IMR-90 (cell line): ENCODE results near the gene NLGN2. TPM values are rescaled to one million over a fixed set of nuclear protein-coding genes. Genes with fewer than 3 reads are reported as not detected.

Experiments
- ATAC-seq: fragments of 200-7000 bp; cut with Tn5 transposase; 2 replicates; pipeline ENCODE4 v1.9.1; 2020; ENCODE audit warnings: low read depth, mild to moderate bottlenecking, moderate library complexity
- BruUV-seq: library from RNA; stranded (reverse); fragments of 400-500 nt; replicated peaks from 2 replicates; lab custom pipeline; 2021; lab: Mats Ljungman, UMichigan
- CTCF ChIA-PET: fragments of 300-600 bp; formaldehyde crosslinking; extraction: SDS; loops from one replicate; lab custom pipeline; 2021; ENCODE audit warnings: antibody characterized with exemption; lab: Yijun Ruan, JAX
- POLR2A ChIA-PET: fragments of 300-600 bp; sonication (Branson Sonifier 250); formaldehyde crosslinking; loops from one replicate; lab custom pipeline; 2022; ENCODE audit warnings: antibody characterized with exemption; ENCODE audit not compliant: unreplicated experiment; lab: Charles Lee
- DNase-seq: peaks from one replicate; pipeline ENCODE4 v3.0.0; 2013
- H2AFZ ChIP-seq: replicated peaks from 2 replicates; pipeline ENCODE3; 2013; ENCODE audit warnings: low read length, mild to moderate bottlenecking; ENCODE audit not compliant: poor library complexity
- H2AK5ac ChIP-seq: 2 replicates; pipeline ENCODE4 v1.6.1; 2013; ENCODE audit warnings: low read depth, low read length, inconsistent platforms
- H2AK9ac ChIP-seq: replicated peaks from 2 replicates; pipeline ENCODE3; 2013; ENCODE audit warnings: mild to moderate bottlenecking, low read depth, low read length, moderate library complexity; ENCODE audit not compliant: poor library complexity
- H2BK120ac ChIP-seq: 2 replicates; pipeline ENCODE4 v1.6.1; 2013; ENCODE audit warnings: low read depth, low read length, inconsistent platforms
- H2BK15ac ChIP-seq: 3 replicates; pipeline ENCODE4 v1.6.1; 2013; ENCODE audit warnings: low read depth, low read length, inconsistent platforms
- H2BK20ac ChIP-seq: 2 replicates; pipeline ENCODE4 v1.6.1; 2013; ENCODE audit warnings: low read depth, mild to moderate bottlenecking, inconsistent platforms, low read length, moderate library complexity
- H2BK5ac ChIP-seq: 2 replicates; pipeline ENCODE4 v1.6.1; 2013; ENCODE audit warnings: mild to moderate bottlenecking, low read depth, low read length, inconsistent platforms; ENCODE audit not compliant: poor library complexity, severe bottlenecking
- H3K14ac ChIP-seq: replicated peaks from 2 replicates; pipeline ENCODE4 v1.6.1; 2013; ENCODE audit warnings: low read depth, low read length, inconsistent platforms
- H3K18ac ChIP-seq: 2 replicates; pipeline ENCODE4 v1.6.1; 2013; ENCODE audit warnings: low read depth, low read length, control low read depth
- H3K23ac ChIP-seq: 2 replicates; pipeline ENCODE4 v1.6.1; 2013; ENCODE audit warnings: low read depth, low read length, inconsistent platforms
- H3K27ac ChIP-seq: 2 replicates; pipeline ENCODE4 v1.5.1; 2013; ENCODE audit warnings: mild to moderate bottlenecking, control low read depth, low read length; ENCODE audit not compliant: insufficient read depth
- H3K27me3 ChIP-seq: 2 replicates; pipeline ENCODE4 v1.6.1; 2013; ENCODE audit warnings: low read length; ENCODE audit not compliant: control insufficient read depth, insufficient read depth
- H3K36me3 ChIP-seq: 2 replicates; pipeline ENCODE4 v1.6.1; 2013; ENCODE audit warnings: low read length, mixed read lengths; ENCODE audit not compliant: control insufficient read depth, insufficient read depth
- H3K4ac ChIP-seq: 2 replicates; pipeline ENCODE4 v1.6.1; 2013; ENCODE audit warnings: low read depth, low read length, inconsistent platforms
- H3K4me1 ChIP-seq: 2 replicates; pipeline ENCODE4 v1.6.1; 2013; ENCODE audit warnings: low read length, mixed read lengths; ENCODE audit not compliant: control insufficient read depth, insufficient read depth
- H3K4me2 ChIP-seq: 2 replicates; pipeline ENCODE4 v1.6.1; 2013; ENCODE audit warnings: low read depth, mild to moderate bottlenecking, control low read depth, low read length, moderate library complexity
- H3K4me3 ChIP-seq: 2 replicates; pipeline ENCODE4 v1.5.1; 2013; ENCODE audit warnings: low read depth, mild to moderate bottlenecking, control low read depth, low read length, moderate library complexity; ENCODE audit not compliant: insufficient read depth
- H3K56ac ChIP-seq: 2 replicates; pipeline ENCODE4 v1.6.1; 2013; ENCODE audit warnings: low read length, inconsistent platforms; ENCODE audit not compliant: insufficient read depth; ENCODE audit errors: extremely low read depth
- H3K79me1 ChIP-seq, 2 experiments: 2 replicates each; pipeline ENCODE4 v1.6.1; 2013; ENCODE audit warnings: low read length in 2 of 2, inconsistent platforms in 1 of 2, low read depth in 1 of 2
- H3K9ac ChIP-seq: 2 replicates; pipeline ENCODE4 v1.6.1; 2013; ENCODE audit warnings: low read depth, low read length, control low read depth
- H3K9me1 ChIP-seq: 2 replicates; pipeline ENCODE4 v1.6.1; 2013; ENCODE audit warnings: low read length, inconsistent platforms; ENCODE audit not compliant: insufficient read depth
- H3K9me3 ChIP-seq: 2 replicates; pipeline ENCODE4 v1.6.1; 2013; ENCODE audit warnings: low read length; ENCODE audit not compliant: control insufficient read depth, insufficient read depth
- H4K20me1 ChIP-seq: 2 replicates; pipeline ENCODE4 v1.6.1; 2013; ENCODE audit warnings: low read length, inconsistent platforms; ENCODE audit not compliant: insufficient read depth
- H4K5ac ChIP-seq: 2 replicates; pipeline ENCODE4 v1.6.1; 2013; ENCODE audit warnings: mild to moderate bottlenecking, low read depth, low read length, control low read depth
- H4K8ac ChIP-seq, 2 experiments: 2 replicates each; pipeline ENCODE4 v1.6.1; 2013; ENCODE audit warnings: low read depth in 2 of 2, low read length in 2 of 2, control low read depth in 1 of 2, inconsistent platforms in 1 of 2
- H4K91ac ChIP-seq: 2 replicates; pipeline ENCODE4 v1.6.1; 2013; ENCODE audit warnings: low read depth, low read length, inconsistent platforms; ENCODE audit not compliant: insufficient read depth
- BHLHE40 ChIP-seq: fragments of 150-350 bp; IDR thresholded peaks from 2 replicates; pipeline ENCODE4 v1.6.1; 2016; ENCODE audit warnings: mild to moderate bottlenecking, low read depth, low read length
- CHD1 ChIP-seq: IDR thresholded peaks from 2 replicates; pipeline ENCODE4 v1.6.1; 2012; ENCODE audit warnings: low read depth, low read length, improper control_type of control experiment
- CTCF ChIP-seq: conservative IDR thresholded peaks from 2 replicates; pipeline ENCODE4 v1.5.1; 2012; ENCODE audit warnings: mild to moderate bottlenecking, low read depth, low read length, improper control_type of control experiment
- ELK1 ChIP-seq: fragments of 150-350 bp; IDR thresholded peaks from 2 replicates; pipeline ENCODE4 v1.6.1; 2016; ENCODE audit warnings: low read depth, mild to moderate bottlenecking, low read length, moderate library complexity, borderline replicate concordance
- MAFK ChIP-seq: IDR thresholded peaks from 2 replicates; pipeline ENCODE4 v1.6.1; 2012; ENCODE audit warnings: low read depth, low read length, improper control_type of control experiment
- MAZ ChIP-seq: IDR thresholded peaks from 2 replicates; pipeline ENCODE4 v1.6.1; 2012; ENCODE audit warnings: low read depth, mild to moderate bottlenecking, low read length, improper control_type of control experiment, moderate library complexity, borderline replicate concordance
- RAD21 ChIP-seq: IDR thresholded peaks from 2 replicates; pipeline ENCODE4 v1.6.1; 2012; ENCODE audit warnings: low read length, improper control_type of control experiment
- RFX5 ChIP-seq: IDR thresholded peaks from 2 replicates; pipeline ENCODE4 v1.8.0; 2012; ENCODE audit warnings: low read depth, mild to moderate bottlenecking, low read length, moderate library complexity
- WGBS, 2 experiments: methylation state at CpG; one replicate each; pipeline versions ENCODE4 v1.1.5 to v1.1.7; 2013; ENCODE audit warnings: missing lambda C conversion rate in 2 of 2; ENCODE audit not compliant: insufficient read length in 1 of 2; ENCODE audit errors: extremely low coverage in 2 of 2; 5-methylcytosine and 5-hydroxymethylcytosine counted together
- dilution Hi-C: fragments of 300-500 bp; cut with HindIII; formaldehyde crosslinking; loops from one replicate; pipeline ENCODE4 v1.14.3; 2018; ENCODE audit warnings: low sequenced_read_pairs; ENCODE audit not compliant: unreplicated experiment
- in situ Hi-C: fragments of 300-500 bp; cut with MboI; formaldehyde crosslinking; loops from 3 replicates; pipeline ENCODE4 v1.14.3; 2019; ENCODE audit warnings: low sequenced_read_pairs, inconsistent platforms, mixed read lengths
- intact Hi-C: fragments of 100-400 bp; cut with micrococcal nuclease; formaldehyde crosslinking; loops from 2 replicates; pipeline ENCODE4 v1.10.0; 2022
- polyA plus RNA-seq, 3 experiments: library from polyadenylated mRNA; depleted of rRNA; stranded (reverse); fragments of >200 nt; gene quantifications; 2 replicates each; pipeline ENCODE4 v1.2.3, GENCODE V29; 2012; ENCODE audit warnings: low replicate concordance in 1 of 3
- total RNA-seq: library from RNA; depleted of rRNA; stranded (reverse); fragments of >200 nt; gene quantifications from 2 replicates; pipeline ENCODE4 v1.2.3, GENCODE V29; 2012

Gene NLGN2
- total and polyA plus RNA-seq, 2 of the 4 experiments (the other 2 are of a cell fraction), result 1.8 to 38.1 TPM

- H3K56ac ChIP-seq, result no peak overlapping the region
- no peak overlapping the region for H3K4ac ChIP-seq
- H3K4me2 ChIP-seq, result no peak overlapping the region
- no peak overlapping the region for H2BK120ac ChIP-seq
- H3K18ac ChIP-seq, result no peak overlapping the region
- H2BK20ac ChIP-seq, result no peak overlapping the region
- no peak for ATAC-seq
- no peak overlapping the region for H3K14ac ChIP-seq
- TF ChIP-seq RFX5, result no peak
- TF ChIP-seq MAZ, result no peak
- no peak for TF ChIP-seq CTCF
- TF ChIP-seq CHD1, result no peak
- TF ChIP-seq MAFK, result no peak
- TF ChIP-seq RAD21, result no peak
- TF ChIP-seq BHLHE40, result no peak
- TF ChIP-seq ELK1, result no peak
- H3K4me3 ChIP-seq, result no peak overlapping the region
- no peak overlapping the region for H4K8ac ChIP-seq
- H3K36me3 ChIP-seq, result no peaks in the 10 kb centered on the region
- H4K91ac ChIP-seq, result no peak overlapping the region
- intact Hi-C loops (no loop called here), in situ Hi-C loops (no loop called here), dilution Hi-C loops (no loop called here)
- no peak overlapping the region for H3K9ac ChIP-seq
- BruUV-seq, result no TSS peak
- no peak for DNase-seq
- H2BK15ac ChIP-seq, result no peak overlapping the region
- H4K5ac ChIP-seq, result no peak overlapping the region
- no peaks in the 10 kb centered on the region for H3K4me1 ChIP-seq
- peaks cover 3% of the 10 kb centered on the region; the same call in 1 of the 2 replicates for H3K9me3 ChIP-seq
- H2AK9ac ChIP-seq, result no peak overlapping the region
- no peak overlapping the region for H2AFZ ChIP-seq
- peaks cover 15% of the 10 kb centered on the region for H3K27me3 ChIP-seq
- no peak overlapping the region for H3K23ac ChIP-seq
- no peaks in the 10 kb centered on the region for H3K9me1 ChIP-seq
- no peaks in the 10 kb centered on the region for H4K20me1 ChIP-seq
- ChIA-PET POLR2A (no interaction called here), CTCF (no interaction called here)
- WGBS, 2 experiments, result no CpG with 5 or more reads among the region's 2 CpGs
- H3K27ac ChIP-seq, result no peak overlapping the region
- H2AK5ac ChIP-seq, result no peak overlapping the region
- no peak overlapping the region for H2BK5ac ChIP-seq
- no peaks in the 10 kb centered on the region for H3K79me1 ChIP-seq
Observed at GRCh38 chr17:7374353-7374752, 33.3 kb upstream of the NLGN2 start.
